GM12872 (cell line): Measurements from ENCODE around the gene TUSC1.

Experiments used
- CTCF ChIP-seq: IDR thresholded peaks from 3 replicates; pipeline ENCODE4 v1.5.1; 2011; ENCODE audit warnings: low read depth, mild to moderate bottlenecking, low read length, moderate library complexity; ENCODE audit not compliant: insufficient read depth

The TUSC1 gene

GRCh38 chr9:25702536-25702935 is 24.3 kb upstream of the TUSC1 start:
- no peak for TF ChIP-seq CTCF

- TF ChIP-seq CTCF = no peak
These were observed 22.2 kb upstream of the TUSC1 start for GRCh38 chr9:25700430-25700829.

- no peak for TF ChIP-seq CTCF
These were observed 13.5 kb upstream of the TUSC1 start for GRCh38 chr9:25691786-25692185.

GRCh38 chr9:25684321-25684720 is 6.1 kb upstream of the TUSC1 start:
- TF ChIP-seq CTCF = no peak

GRCh38 chr9:25681266-25681665 is 3.0 kb upstream of the TUSC1 start:
- TF ChIP-seq CTCF = no peak

GRCh38 chr9:25678846-25679360 is 659 bp upstream of the TUSC1 start:
- TF ChIP-seq CTCF = no peak

- no peak for TF ChIP-seq CTCF
These were observed 720 bp downstream of the TUSC1 start for GRCh38 chr9:25677301-25678146.
